HCT116 (cell line): ENCODE data around the gene KIAA1755. TPM values are rescaled to one million over a fixed set of nuclear protein-coding genes. Genes with fewer than 3 reads are reported as not detected.

Source experiments
- ATAC-seq: fragments of 200-7000 bp; cut with Tn5 transposase; 2 replicates; pipeline ENCODE4 v1.9.1; 2020; ENCODE audit warnings: mild to moderate bottlenecking, moderate library complexity
- BruUV-seq: library from RNA; stranded (reverse); fragments of 400-500 nt; replicated peaks from 2 replicates; lab custom pipeline; 2021; lab: Mats Ljungman, UMichigan
- CTCF ChIA-PET: fragments of 300-600 bp; sonication (Branson Sonifier 250); formaldehyde crosslinking; loops from one replicate; lab custom pipeline; 2021; ENCODE audit warnings: antibody characterized with exemption; lab: Charles Lee
- POLR2A ChIA-PET: fragments of 300-600, 350-600 bp; sonication (Branson Sonifier 250); formaldehyde crosslinking; loops from one replicate; lab custom pipeline; 2021; ENCODE audit warnings: antibody characterized with exemption; lab: Charles Lee
- RAD21 ChIA-PET, 2 experiments: fragments of 300-600 bp; sonication (Branson Sonifier 250); formaldehyde crosslinking; loops; one replicate each; lab custom pipeline; 2023; ENCODE audit warnings: low total read pairs in 2 of 2; ENCODE audit not compliant: uncharacterized antibody in 2 of 2, unreplicated experiment in 2 of 2, low non-redundant PET in 1 of 2; lab: Charles Lee
- DNase-seq: peaks from one replicate; pipeline ENCODE4 v3.0.0-alpha.2; 2010; ENCODE audit warnings: low read depth, low spot score
- H2AFZ ChIP-seq: fragments of 200-600 bp; shearing (Covaris generic), sonication (generic); 2 replicates; pipeline ENCODE4 v1.6.1; 2017; ENCODE audit warnings: low read depth, mixed run types, mixed read lengths, antibody characterized with exemption, low read length; ENCODE audit not compliant: poor library complexity, severe bottlenecking
- H3K27ac ChIP-seq: 2 replicates; pipeline ENCODE4 v1.5.1; 2012; ENCODE audit warnings: low read depth, low read length
- H3K27me3 ChIP-seq: fragments of 200-600 bp; sonication (generic); 2 replicates; pipeline ENCODE4 v1.6.1; 2016; ENCODE audit warnings: mixed run types, low read length, mixed read lengths; ENCODE audit not compliant: insufficient read depth
- H3K36me3 ChIP-seq, 2 experiments: fragments of 200-500 bp in 1 of 2; fragments of 200-600 bp in 1 of 2; sonication (Bioruptor generic) in 1 of 2; sonication (generic) in 1 of 2; 2 replicates each; pipeline versions ENCODE4 v1.5.1 to v1.6.1; 2014 to 2016; ENCODE audit warnings: low read length in 2 of 2, inconsistent platforms in 1 of 2, mixed read lengths in 1 of 2, mixed run types in 1 of 2; ENCODE audit not compliant: insufficient read depth in 2 of 2, control insufficient read depth in 1 of 2
- H3K4me1 ChIP-seq, 2 experiments: fragments of 200-600 bp in 1 of 2; sonication (generic) in 1 of 2; 2 replicates each; pipeline versions ENCODE4 v1.5.1 to v1.6.1; 2012 to 2017; ENCODE audit warnings: low read length in 2 of 2, inconsistent platforms in 1 of 2, mild to moderate bottlenecking in 1 of 2, mixed read lengths in 1 of 2, mixed run types in 1 of 2, moderate library complexity in 1 of 2; ENCODE audit not compliant: insufficient read depth in 2 of 2, control insufficient read depth in 1 of 2
- H3K4me2 ChIP-seq: fragments of 200-600 bp; sonication (generic); 2 replicates; pipeline ENCODE4 v1.6.1; 2017; ENCODE audit warnings: mixed run types, low read length, mixed read lengths
- H3K4me3 ChIP-seq, 2 experiments: fragments of 200-600 bp in 1 of 2; sonication (generic) in 1 of 2; replicated peaks in 1 of 2; 2 replicates each; pipeline ENCODE4 v1.5.1; 2011 to 2016; ENCODE audit warnings: low read length in 2 of 2, control low read depth in 1 of 2, low read depth in 1 of 2, mild to moderate bottlenecking in 1 of 2, mixed read lengths in 1 of 2, mixed run types in 1 of 2
- H3K79me2 ChIP-seq: fragments of 200-600 bp; sonication (generic); 2 replicates; pipeline ENCODE4 v1.6.1; 2017; ENCODE audit warnings: mild to moderate bottlenecking, mixed run types, low read length, moderate library complexity, mixed read lengths; ENCODE audit not compliant: insufficient read depth
- H3K9ac ChIP-seq: fragments of 200-600 bp; sonication (generic); 2 replicates; pipeline ENCODE4 v1.6.1; 2016; ENCODE audit warnings: low read length, mixed read lengths
- H3K9me2 ChIP-seq: fragments of 200-600 bp; sonication (generic), shearing (Covaris generic); 2 replicates; pipeline ENCODE4 v1.6.1; 2017; ENCODE audit warnings: mixed run types, mild to moderate bottlenecking, moderate library complexity; ENCODE audit not compliant: insufficient read depth
- H3K9me3 ChIP-seq, 2 experiments: fragments of 200-500 bp in 1 of 2; fragments of 200-600 bp in 1 of 2; sonication (Bioruptor generic) in 1 of 2; sonication (generic) in 1 of 2; 2 replicates each; pipeline ENCODE4 v1.6.1; 2014 to 2017; ENCODE audit warnings: low read length in 2 of 2, mixed read lengths in 2 of 2, inconsistent platforms in 1 of 2, low read depth in 1 of 2, mild to moderate bottlenecking in 1 of 2, mixed run types in 1 of 2, moderate library complexity in 1 of 2; ENCODE audit not compliant: control insufficient read depth in 1 of 2, insufficient read depth in 1 of 2
- H4K20me1 ChIP-seq: fragments of 200-600 bp; sonication (generic), shearing (Covaris generic); 2 replicates; pipeline ENCODE4 v1.6.1; 2017; ENCODE audit warnings: mixed run types, mild to moderate bottlenecking, moderate library complexity; ENCODE audit not compliant: insufficient read depth
- CEBPB ChIP-seq: IDR thresholded peaks from 2 replicates; pipeline ENCODE4 v1.6.1; 2012; ENCODE audit warnings: low read depth
- ELF1 ChIP-seq: IDR thresholded peaks from 2 replicates; pipeline ENCODE4 v1.6.1; 2012; ENCODE audit warnings: low read depth, borderline replicate concordance
- EZH2 ChIP-seq: fragments of 200-600 bp; sonication (generic); IDR thresholded peaks from 2 replicates; pipeline ENCODE4 v1.6.1; 2017; ENCODE audit warnings: antibody characterized with exemption, mixed run types
- EZH2phosphoT487 ChIP-seq: fragments of 200-600 bp; IDR thresholded peaks from 2 replicates; pipeline ENCODE4 v1.6.1; 2018; ENCODE audit warnings: antibody characterized with exemption, borderline replicate concordance
- FOSL1 ChIP-seq: IDR thresholded peaks from 2 replicates; pipeline ENCODE4 v1.6.1; 2012; ENCODE audit warnings: low read depth
- JUND ChIP-seq: IDR thresholded peaks from 2 replicates; pipeline ENCODE4 v1.6.1; 2012
- SIN3A ChIP-seq: IDR thresholded peaks from 2 replicates; pipeline ENCODE4 v1.6.1; 2012; ENCODE audit warnings: low read depth
- SP1 ChIP-seq: IDR thresholded peaks from 2 replicates; pipeline ENCODE4 v1.6.1; 2012; ENCODE audit warnings: low read depth
- ZFX ChIP-seq: fragments of 450-650 bp; IDR thresholded peaks from 2 replicates; pipeline ENCODE4 v1.6.1; 2017
- ZNF274 ChIP-seq: fragments of 200-500 bp; sonication (Bioruptor generic); IDR thresholded peaks from 2 replicates; pipeline ENCODE4 v1.6.1; 2014; ENCODE audit warnings: mild to moderate bottlenecking, low read depth, low read length, inconsistent platforms
- intact Hi-C: fragments of 100-400 bp; cut with micrococcal nuclease; formaldehyde crosslinking; loops from 2 replicates; pipeline ENCODE4 v1.10.0; 2022
- total RNA-seq: library from RNA; stranded (reverse); gene quantifications from one replicate; pipeline ENCODE4 v1.2.1, GENCODE V29; 2021; ENCODE audit not compliant: unreplicated experiment
- TF ChIP-seq, protein P1 (sequence below): IDR thresholded peaks from 2 replicates; pipeline ENCODE4 v1.6.1; 2012; ENCODE audit warnings: low read depth
- TF ChIP-seq, protein P2 (sequence below): IDR thresholded peaks from 2 replicates; pipeline ENCODE4 v1.6.1; 2011; ENCODE audit warnings: mild to moderate bottlenecking, low read length, moderate library complexity; ENCODE audit not compliant: insufficient replicate concordance; ENCODE audit errors: extremely low read depth
- TF ChIP-seq, protein P3 (sequence below), 3 experiments: fragments of 200-600 bp in 1 of 3; sonication (generic) in 1 of 3; IDR thresholded peaks in 2 of 3; conservative IDR thresholded peaks in 1 of 3; 2 replicates each; pipeline ENCODE4 v1.5.1; 2012 to 2017; ENCODE audit warnings: low read depth in 2 of 3, low read length in 2 of 3, antibody characterized with exemption in 1 of 3, borderline replicate concordance in 1 of 3, control low read depth in 1 of 3, mild to moderate bottlenecking in 1 of 3, mixed read lengths in 1 of 3, mixed run types in 1 of 3, moderate library complexity in 1 of 3; ENCODE audit not compliant: insufficient read depth in 1 of 3

The KIAA1755 gene
- total RNA-seq, 1 experiment from 2014 or later, result not detected

DNA sequence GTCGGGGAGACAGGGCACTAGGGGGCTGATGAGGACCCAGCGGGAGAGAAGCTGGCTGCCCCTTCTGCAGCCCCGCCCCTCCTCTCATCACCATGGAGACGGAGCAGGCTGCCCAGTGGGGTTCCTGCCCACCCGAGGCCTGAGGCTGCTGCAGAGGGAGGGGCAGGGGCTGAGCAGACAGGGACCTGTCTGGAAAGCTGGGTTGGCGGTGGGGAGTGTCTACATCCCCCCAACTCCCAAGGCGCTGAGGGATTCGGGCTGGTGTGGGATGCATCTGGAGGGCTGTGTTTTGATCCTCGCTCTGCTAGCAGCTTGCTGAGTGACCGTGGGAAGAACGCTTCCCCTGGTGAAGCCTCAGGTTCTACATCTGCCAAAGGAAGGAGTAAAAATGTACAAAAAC lies 42.3 kb upstream of the KIAA1755 start:
- H3K9ac ChIP-seq, result no peak overlapping the region
- H3K4me1 ChIP-seq, result peaks cover 6 to 10% of the 10 kb centered on the region in 2 experiments; a peak in 2 of 4 replicates
- no peak overlapping the region for H3K4me3 ChIP-seq
- no peak for ATAC-seq
- BruUV-seq, result no TSS peak
- H3K4me2 ChIP-seq, result no peak overlapping the region
- ChIA-PET RAD21 (no interaction called here), CTCF (interaction anchor here (1.0 kb wide), 1 partner anchor 72 kb away, joined by 3 read pairs; no protein-coding TSS in a partner anchor), POLR2A (no interaction called here)
- intact Hi-C loops, result no loop called here
- H3K27me3 ChIP-seq, result no peaks in the 10 kb centered on the region
- H2AFZ ChIP-seq, result no peak overlapping the region
- H3K36me3 ChIP-seq, result no peaks in the 10 kb centered on the region
- no peaks in the 10 kb centered on the region for H3K9me2 ChIP-seq
- H3K27ac ChIP-seq, result no peak overlapping the region
- H3K79me2 ChIP-seq, result no peaks in the 10 kb centered on the region
- no peaks in the 10 kb centered on the region for H3K9me3 ChIP-seq
- no peaks in the 10 kb centered on the region for H4K20me1 ChIP-seq
- TF ChIP-seq ZFX, result no peak
- TF ChIP-seq FOSL1, result no peak
- TF ChIP-seq SIN3A, result no peak
- TF ChIP-seq EZH2, result no peak
- no peak for TF ChIP-seq ZNF274
- no peak for TF ChIP-seq JUND
- no peak for DNase-seq

DNA sequence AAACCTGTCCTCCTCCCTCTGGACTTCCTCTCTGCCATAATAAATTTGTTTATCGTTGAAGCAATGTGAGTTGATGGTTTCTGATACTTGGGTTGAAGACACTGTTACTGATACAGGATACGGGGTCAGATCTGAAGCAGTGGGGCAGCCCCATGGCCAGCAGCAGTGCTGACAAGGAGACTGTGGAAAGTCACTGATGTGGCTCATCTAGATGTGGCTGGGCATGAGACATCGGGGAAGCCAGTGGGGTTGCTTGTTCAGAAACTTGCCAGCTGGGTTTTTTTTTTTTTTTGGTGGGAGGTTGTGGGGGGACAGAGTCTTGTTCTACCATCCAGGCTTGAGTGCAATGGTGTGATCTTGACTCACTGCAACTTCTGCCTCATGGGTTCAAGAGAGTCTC lies 40.8 kb upstream of the KIAA1755 start:
- Histone ChIP-seq H3K27ac (no peak overlapping the region), H3K4me2 (no peak overlapping the region), H3K9me2 (no peaks in the 10 kb centered on the region), H3K36me3 (no peaks in the 10 kb centered on the region), H2AFZ (no peak overlapping the region), H3K9me3 (no peaks in the 10 kb centered on the region), H3K79me2 (no peaks in the 10 kb centered on the region), H3K4me3 (no peak overlapping the region), H3K4me1 (peaks cover 6 to 10% of the 10 kb centered on the region in 2 experiments; a peak in 2 of 4 replicates), H3K27me3 (no peaks in the 10 kb centered on the region), H3K9ac (no peak overlapping the region), H4K20me1 (no peaks in the 10 kb centered on the region)
- intact Hi-C loops, result no loop called here
- ChIA-PET RAD21 (no interaction called here), POLR2A (no interaction called here), CTCF (no interaction called here)
- BruUV-seq, result no TSS peak
- no peak for ATAC-seq
- no peak for DNase-seq
- TF ChIP-seq, protein P1, sequence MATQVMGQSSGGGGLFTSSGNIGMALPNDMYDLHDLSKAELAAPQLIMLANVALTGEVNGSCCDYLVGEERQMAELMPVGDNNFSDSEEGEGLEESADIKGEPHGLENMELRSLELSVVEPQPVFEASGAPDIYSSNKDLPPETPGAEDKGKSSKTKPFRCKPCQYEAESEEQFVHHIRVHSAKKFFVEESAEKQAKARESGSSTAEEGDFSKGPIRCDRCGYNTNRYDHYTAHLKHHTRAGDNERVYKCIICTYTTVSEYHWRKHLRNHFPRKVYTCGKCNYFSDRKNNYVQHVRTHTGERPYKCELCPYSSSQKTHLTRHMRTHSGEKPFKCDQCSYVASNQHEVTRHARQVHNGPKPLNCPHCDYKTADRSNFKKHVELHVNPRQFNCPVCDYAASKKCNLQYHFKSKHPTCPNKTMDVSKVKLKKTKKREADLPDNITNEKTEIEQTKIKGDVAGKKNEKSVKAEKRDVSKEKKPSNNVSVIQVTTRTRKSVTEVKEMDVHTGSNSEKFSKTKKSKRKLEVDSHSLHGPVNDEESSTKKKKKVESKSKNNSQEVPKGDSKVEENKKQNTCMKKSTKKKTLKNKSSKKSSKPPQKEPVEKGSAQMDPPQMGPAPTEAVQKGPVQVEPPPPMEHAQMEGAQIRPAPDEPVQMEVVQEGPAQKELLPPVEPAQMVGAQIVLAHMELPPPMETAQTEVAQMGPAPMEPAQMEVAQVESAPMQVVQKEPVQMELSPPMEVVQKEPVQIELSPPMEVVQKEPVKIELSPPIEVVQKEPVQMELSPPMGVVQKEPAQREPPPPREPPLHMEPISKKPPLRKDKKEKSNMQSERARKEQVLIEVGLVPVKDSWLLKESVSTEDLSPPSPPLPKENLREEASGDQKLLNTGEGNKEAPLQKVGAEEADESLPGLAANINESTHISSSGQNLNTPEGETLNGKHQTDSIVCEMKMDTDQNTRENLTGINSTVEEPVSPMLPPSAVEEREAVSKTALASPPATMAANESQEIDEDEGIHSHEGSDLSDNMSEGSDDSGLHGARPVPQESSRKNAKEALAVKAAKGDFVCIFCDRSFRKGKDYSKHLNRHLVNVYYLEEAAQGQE, result no peak
- no peak for TF ChIP-seq EZH2phosphoT487
- no peak for TF ChIP-seq CEBPB
- TF ChIP-seq, protein P2, sequence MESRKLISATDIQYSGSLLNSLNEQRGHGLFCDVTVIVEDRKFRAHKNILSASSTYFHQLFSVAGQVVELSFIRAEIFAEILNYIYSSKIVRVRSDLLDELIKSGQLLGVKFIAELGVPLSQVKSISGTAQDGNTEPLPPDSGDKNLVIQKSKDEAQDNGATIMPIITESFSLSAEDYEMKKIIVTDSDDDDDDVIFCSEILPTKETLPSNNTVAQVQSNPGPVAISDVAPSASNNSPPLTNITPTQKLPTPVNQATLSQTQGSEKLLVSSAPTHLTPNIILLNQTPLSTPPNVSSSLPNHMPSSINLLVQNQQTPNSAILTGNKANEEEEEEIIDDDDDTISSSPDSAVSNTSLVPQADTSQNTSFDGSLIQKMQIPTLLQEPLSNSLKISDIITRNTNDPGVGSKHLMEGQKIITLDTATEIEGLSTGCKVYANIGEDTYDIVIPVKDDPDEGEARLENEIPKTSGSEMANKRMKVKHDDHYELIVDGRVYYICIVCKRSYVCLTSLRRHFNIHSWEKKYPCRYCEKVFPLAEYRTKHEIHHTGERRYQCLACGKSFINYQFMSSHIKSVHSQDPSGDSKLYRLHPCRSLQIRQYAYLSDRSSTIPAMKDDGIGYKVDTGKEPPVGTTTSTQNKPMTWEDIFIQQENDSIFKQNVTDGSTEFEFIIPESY, result no peak
- TF ChIP-seq EZH2, result no peak
- TF ChIP-seq SP1, result no peak
- TF ChIP-seq ZFX, result no peak
- no peak for TF ChIP-seq SIN3A
- no peak for TF ChIP-seq ELF1
- TF ChIP-seq, protein P3, sequence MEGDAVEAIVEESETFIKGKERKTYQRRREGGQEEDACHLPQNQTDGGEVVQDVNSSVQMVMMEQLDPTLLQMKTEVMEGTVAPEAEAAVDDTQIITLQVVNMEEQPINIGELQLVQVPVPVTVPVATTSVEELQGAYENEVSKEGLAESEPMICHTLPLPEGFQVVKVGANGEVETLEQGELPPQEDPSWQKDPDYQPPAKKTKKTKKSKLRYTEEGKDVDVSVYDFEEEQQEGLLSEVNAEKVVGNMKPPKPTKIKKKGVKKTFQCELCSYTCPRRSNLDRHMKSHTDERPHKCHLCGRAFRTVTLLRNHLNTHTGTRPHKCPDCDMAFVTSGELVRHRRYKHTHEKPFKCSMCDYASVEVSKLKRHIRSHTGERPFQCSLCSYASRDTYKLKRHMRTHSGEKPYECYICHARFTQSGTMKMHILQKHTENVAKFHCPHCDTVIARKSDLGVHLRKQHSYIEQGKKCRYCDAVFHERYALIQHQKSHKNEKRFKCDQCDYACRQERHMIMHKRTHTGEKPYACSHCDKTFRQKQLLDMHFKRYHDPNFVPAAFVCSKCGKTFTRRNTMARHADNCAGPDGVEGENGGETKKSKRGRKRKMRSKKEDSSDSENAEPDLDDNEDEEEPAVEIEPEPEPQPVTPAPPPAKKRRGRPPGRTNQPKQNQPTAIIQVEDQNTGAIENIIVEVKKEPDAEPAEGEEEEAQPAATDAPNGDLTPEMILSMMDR (IDR thresholded peaks at IDR 0.05 in 2 of 3, conservative IDR thresholded peaks at IDR 0.05 in 1 of 3; ENCODE audit: borderline replicate concordance in 1 of 3, insufficient read depth in 1 of 3, low read depth in 2 of 3, low read length in 2 of 3), result no peak
